ENCODE results near the gene PSMB9. TPM values are rescaled to one million over a fixed set of nuclear protein-coding genes. Genes with fewer than 3 reads are reported as not detected.
"Not testable (repeated sequence)": the region's sequence is repeated elsewhere in the genome, so short reads cannot be mapped to it uniquely, and the experiment has no call there.

The PSMB9 gene
- total RNA-seq: 10 to 100 TPM; 43.0 to 66.0 TPM

DNA sequence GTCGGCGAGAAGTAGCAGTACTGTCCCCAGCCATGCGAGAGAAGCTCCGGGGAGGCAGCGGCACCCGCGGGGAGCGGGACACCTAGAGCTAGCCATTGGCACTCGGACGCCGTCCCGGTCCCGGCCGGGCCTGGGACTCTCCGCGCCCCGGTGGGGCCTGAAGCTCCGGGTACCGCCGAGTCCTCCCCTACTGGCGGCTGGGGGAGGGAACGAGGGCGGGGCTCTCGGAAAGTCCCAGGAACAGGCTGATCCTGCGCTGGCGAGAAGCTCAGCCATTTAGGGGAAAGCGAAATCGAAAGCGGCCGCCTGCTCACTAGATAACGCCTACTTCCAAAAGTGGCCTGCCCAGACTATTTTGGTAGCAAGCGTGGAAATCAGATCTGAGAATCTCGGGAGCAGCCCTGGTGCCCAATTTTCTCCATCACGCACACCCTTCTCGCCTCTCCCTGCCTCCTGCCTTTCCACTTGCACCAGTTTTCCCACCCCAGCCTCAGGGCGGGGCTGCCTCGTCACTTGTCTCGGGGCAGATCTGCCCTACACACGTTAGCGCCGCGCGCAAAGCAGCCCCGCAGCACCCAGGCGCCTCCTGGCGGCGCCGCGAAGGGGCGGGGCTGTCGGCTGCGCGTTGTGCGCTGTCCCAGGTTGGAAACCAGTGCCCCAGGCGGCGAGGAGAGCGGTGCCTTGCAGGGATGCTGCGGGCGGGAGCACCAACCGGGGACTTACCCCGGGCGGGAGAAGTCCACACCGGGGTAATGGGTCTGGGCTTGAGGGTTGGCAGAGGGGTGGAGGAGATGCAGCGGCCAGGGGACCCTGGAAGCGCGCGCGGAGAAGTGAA, at the start of gene PSMB9, which contains the start of gene TAP1:
TSS of gene PSMB9 (plus strand) at position 652 of the 835 bp plus-strand sequence. CDS start at position 690, 38 bp downstream.
TSS of gene TAP1 (minus strand) at position 164 of the 835 bp plus-strand sequence. CDS start at position 96, 68 bp downstream.
- H3K9me3 ChIP-seq: no peaks in the 10 kb centered on the region
- H3K27ac ChIP-seq: peak within 1 kb of the TSS; percentile 100
- intact Hi-C loops (cut with DNase I): loop anchor here (2.0 kb wide), 1 partner anchor 15 kb away; the partner anchor contains the start of gene TAP2
- H3K4me1 ChIP-seq: peaks cover 10% of the 10 kb centered on the region
- H3K4me3 ChIP-seq: peak within 1 kb of the TSS; percentile 97
- peak; percentile 96 for DNase-seq
- H3K27me3 ChIP-seq: no peaks in the 10 kb centered on the region
- H3K9ac ChIP-seq (ENCODE audit: low read depth in 2 of 2, low read length in 2 of 2): peak within 1 kb of the TSS; percentile 99 to 100
- peaks cover 19% of the 10 kb centered on the region for H3K36me3 ChIP-seq
- TF ChIP-seq, protein P1, sequence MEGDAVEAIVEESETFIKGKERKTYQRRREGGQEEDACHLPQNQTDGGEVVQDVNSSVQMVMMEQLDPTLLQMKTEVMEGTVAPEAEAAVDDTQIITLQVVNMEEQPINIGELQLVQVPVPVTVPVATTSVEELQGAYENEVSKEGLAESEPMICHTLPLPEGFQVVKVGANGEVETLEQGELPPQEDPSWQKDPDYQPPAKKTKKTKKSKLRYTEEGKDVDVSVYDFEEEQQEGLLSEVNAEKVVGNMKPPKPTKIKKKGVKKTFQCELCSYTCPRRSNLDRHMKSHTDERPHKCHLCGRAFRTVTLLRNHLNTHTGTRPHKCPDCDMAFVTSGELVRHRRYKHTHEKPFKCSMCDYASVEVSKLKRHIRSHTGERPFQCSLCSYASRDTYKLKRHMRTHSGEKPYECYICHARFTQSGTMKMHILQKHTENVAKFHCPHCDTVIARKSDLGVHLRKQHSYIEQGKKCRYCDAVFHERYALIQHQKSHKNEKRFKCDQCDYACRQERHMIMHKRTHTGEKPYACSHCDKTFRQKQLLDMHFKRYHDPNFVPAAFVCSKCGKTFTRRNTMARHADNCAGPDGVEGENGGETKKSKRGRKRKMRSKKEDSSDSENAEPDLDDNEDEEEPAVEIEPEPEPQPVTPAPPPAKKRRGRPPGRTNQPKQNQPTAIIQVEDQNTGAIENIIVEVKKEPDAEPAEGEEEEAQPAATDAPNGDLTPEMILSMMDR (IDR thresholded peaks at IDR 0.05): peak; percentile 68

DNA sequence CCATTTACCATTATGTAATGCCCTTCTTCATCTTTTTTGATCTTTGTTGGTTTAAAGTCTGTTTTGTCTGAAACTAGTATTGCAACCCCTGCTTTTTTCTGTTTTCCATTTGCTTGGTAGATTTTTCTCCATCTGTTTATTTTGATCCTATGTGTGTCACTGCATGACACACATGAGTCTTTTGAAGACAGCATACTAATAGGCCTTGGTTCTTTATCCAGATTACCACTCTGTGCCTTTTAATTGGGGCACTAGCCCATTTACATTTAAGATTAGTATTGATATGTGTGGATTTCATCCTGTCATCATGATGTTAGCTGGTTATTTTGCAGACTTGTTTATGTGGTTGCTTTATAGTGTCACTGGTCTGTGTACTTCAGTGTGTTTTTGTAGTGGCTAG, 48.6 kb upstream of the PSMB9 start:
- H3K27ac ChIP-seq; intact Hi-C loops (cut with DNase I); H3K4me1 ChIP-seq; H3K4me3 ChIP-seq; DNase-seq; H3K36me3 ChIP-seq; H3K9me3 ChIP-seq; H3K27me3 ChIP-seq; H3K9ac ChIP-seq (ENCODE audit: low read depth in 2 of 2, low read length in 2 of 2): not testable (repeated sequence)

DNA sequence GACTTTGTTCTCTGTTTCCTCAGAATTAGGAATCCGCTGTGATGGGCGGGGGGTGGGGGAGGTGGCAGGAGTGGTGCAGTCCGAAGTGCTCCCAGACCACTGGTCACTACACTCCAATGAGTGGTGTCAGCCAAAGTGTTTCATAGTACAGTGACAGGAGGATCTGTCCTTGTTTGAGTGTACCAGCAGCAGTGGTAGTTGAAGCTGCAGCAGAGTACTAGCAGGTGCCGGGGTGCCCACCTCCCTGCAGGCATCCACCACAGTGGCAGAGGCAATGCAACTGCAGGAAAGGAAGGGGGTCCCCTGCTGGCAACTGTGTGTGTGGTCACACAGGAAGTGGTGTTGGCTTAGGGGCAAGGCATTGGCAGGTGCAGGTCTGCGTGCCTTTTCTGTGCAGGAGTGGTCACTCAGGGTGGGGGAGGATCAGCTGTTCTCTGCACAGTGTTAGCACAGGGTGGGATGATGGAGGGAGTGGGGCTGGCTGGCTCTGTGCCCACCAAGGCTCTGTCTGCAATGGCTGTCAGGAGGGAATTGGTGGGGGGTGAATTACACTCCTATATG, 46.9 kb upstream of the PSMB9 start:
- Histone ChIP-seq H3K27me3 (peaks cover 4% of the 10 kb centered on the region), H3K4me3 (no peak overlapping the region), H3K4me1 (no peaks in the 10 kb centered on the region), H3K27ac (no peak overlapping the region), H3K9me3 (no peaks in the 10 kb centered on the region), H3K36me3 (no peaks in the 10 kb centered on the region), H3K9ac (ENCODE audit: low read depth in 2 of 2, low read length in 2 of 2) (no peak overlapping the region)
- no peak for DNase-seq
- intact Hi-C loops (cut with DNase I): no loop called here
- TF ChIP-seq, protein P1 (IDR thresholded peaks at IDR 0.05): no peak

DNA sequence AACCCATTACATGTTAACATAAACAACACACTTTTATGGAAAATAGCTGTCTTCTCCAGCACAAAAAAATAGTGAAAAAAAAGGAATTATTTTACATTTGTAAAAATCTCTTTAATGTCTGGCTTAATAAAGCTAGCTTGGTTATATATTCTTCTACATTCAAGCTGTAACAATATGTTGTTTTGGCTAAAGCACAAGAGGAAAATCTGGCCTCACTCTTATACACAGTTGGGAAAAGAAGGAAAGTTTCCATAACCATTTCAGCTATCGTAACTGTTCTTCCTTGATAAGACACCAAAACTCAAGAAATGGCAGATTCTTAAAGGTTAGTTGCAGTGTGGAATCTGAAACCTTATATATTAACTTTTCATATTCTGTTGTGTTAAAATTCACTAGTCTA, 44.8 kb upstream of the PSMB9 start:
- no peaks in the 10 kb centered on the region for H3K4me1 ChIP-seq
- no peak overlapping the region for H3K27ac ChIP-seq
- TF ChIP-seq, protein P1 (IDR thresholded peaks at IDR 0.05): no peak
- no peaks in the 10 kb centered on the region for H3K9me3 ChIP-seq
- intact Hi-C loops (cut with DNase I): no loop called here
- H3K36me3 ChIP-seq: no peaks in the 10 kb centered on the region
- no peak for DNase-seq
- no peak overlapping the region for H3K4me3 ChIP-seq
- no peaks in the 10 kb centered on the region for H3K27me3 ChIP-seq
- H3K9ac ChIP-seq (ENCODE audit: low read depth in 2 of 2, low read length in 2 of 2): no peak overlapping the region

DNA sequence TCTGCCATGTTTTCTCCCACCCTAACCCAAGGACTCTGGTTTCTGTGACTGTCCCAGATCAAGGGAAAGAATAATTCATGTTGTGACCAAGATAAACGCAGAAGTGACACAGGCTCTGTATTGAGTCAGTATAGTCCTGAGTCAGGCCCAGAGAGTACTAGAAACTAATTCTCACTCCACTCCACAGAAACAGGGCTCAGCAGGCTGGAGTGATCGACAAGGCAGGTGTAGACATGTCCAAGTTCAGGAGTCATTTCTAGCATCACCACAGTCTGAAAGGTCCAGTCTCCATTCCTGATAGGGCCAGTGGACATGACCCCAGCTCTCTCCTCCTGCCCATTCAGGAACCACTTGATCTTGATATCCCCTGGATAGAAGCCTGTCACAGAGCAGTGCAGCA, 39.8 kb upstream of the PSMB9 start:
- no peaks in the 10 kb centered on the region for H3K9me3 ChIP-seq
- H3K4me3 ChIP-seq: no peak overlapping the region
- H3K9ac ChIP-seq (ENCODE audit: low read depth in 2 of 2, low read length in 2 of 2): no peak overlapping the region
- no peak overlapping the region for H3K27ac ChIP-seq
- no peaks in the 10 kb centered on the region for H3K36me3 ChIP-seq
- H3K4me1 ChIP-seq: no peaks in the 10 kb centered on the region
- TF ChIP-seq, protein P1 (IDR thresholded peaks at IDR 0.05): no peak
- DNase-seq: no peak
- no peaks in the 10 kb centered on the region for H3K27me3 ChIP-seq
- intact Hi-C loops (cut with DNase I): no loop called here

DNA sequence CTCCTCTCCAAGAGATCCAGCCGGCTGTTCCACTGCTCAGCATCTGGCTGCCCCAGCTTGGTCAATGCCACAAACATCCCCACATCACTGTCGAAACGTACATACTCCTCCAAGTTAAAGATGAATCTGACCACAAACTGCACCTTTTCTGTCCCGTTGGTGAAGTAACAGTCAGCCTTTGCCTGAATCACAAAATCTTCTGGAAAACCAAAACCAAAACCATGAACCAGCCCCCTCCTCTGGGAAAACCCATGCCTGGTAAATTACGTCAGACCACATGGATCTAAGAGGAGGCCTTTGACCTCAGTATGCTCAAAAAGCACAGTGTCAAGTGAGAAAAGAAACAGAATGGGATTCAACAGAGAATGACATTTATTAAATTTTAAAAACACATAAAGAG, 38.9 kb upstream of the PSMB9 start:
- Histone ChIP-seq H3K4me1 (no peaks in the 10 kb centered on the region), H3K4me3 (no peak overlapping the region), H3K9me3 (no peaks in the 10 kb centered on the region), H3K27ac (no peak overlapping the region), H3K9ac (ENCODE audit: low read depth in 2 of 2, low read length in 2 of 2) (no peak overlapping the region), H3K27me3 (no peaks in the 10 kb centered on the region), H3K36me3 (no peaks in the 10 kb centered on the region)
- no peak for DNase-seq
- intact Hi-C loops (cut with DNase I): no loop called here
- TF ChIP-seq, protein P1 (IDR thresholded peaks at IDR 0.05): no peak
